Measurements from ENCODE around the gene ATP1B3.
"Not testable (repeated sequence)": the region's sequence is repeated elsewhere in the genome, so short reads cannot be mapped to it uniquely, and the experiment has no call there.

Gene ATP1B3

GRCh38 chr3:141920701-141921100, 44.3 kb downstream of the ATP1B3 start:
- no peak for DNase-seq (ENCODE audit: extremely low read depth, insufficient read length)
- no peak for TF ChIP-seq CTCF (IDR thresholded peaks at IDR 0.05; ENCODE audit: insufficient read depth, low read length, poor library complexity, severe bottlenecking)
- no peaks in the 10 kb centered on the region; the same call in none of the 2 replicates for H3K36me3 ChIP-seq (ENCODE audit: control insufficient read depth, insufficient read depth, low read length)
- no peak overlapping the region for H3K4me3 ChIP-seq (replicated peaks; ENCODE audit: low read depth, low read length)
- no peaks in the 10 kb centered on the region for H3K27me3 ChIP-seq (replicated peaks; ENCODE audit: control insufficient read depth, insufficient read depth, low read length)

GRCh38 chr3:141921316-141921715, 44.9 kb downstream of the ATP1B3 start:
- no peaks in the 10 kb centered on the region; the same call in none of the 2 replicates for H3K36me3 ChIP-seq (ENCODE audit: control insufficient read depth, insufficient read depth, low read length)
- H3K27me3 ChIP-seq (replicated peaks; ENCODE audit: control insufficient read depth, insufficient read depth, low read length): no peaks in the 10 kb centered on the region
- no peak for DNase-seq (ENCODE audit: extremely low read depth, insufficient read length)
- no peak overlapping the region for H3K4me3 ChIP-seq (replicated peaks; ENCODE audit: low read depth, low read length)
- TF ChIP-seq CTCF (IDR thresholded peaks at IDR 0.05; ENCODE audit: insufficient read depth, low read length, poor library complexity, severe bottlenecking): no peak

GRCh38 chr3:141925677-141926076, 49.2 kb downstream of the ATP1B3 start:
- H3K36me3 ChIP-seq (ENCODE audit: control insufficient read depth, insufficient read depth, low read length); H3K27me3 ChIP-seq (replicated peaks; ENCODE audit: control insufficient read depth, insufficient read depth, low read length); DNase-seq (ENCODE audit: extremely low read depth, insufficient read length); H3K4me3 ChIP-seq (replicated peaks; ENCODE audit: low read depth, low read length): not testable (repeated sequence)

- no peak overlapping the region for H3K4me3 ChIP-seq (replicated peaks; ENCODE audit: low read depth, low read length)
- no peaks in the 10 kb centered on the region for H3K27me3 ChIP-seq (replicated peaks; ENCODE audit: control insufficient read depth, insufficient read depth, low read length)
- H3K36me3 ChIP-seq (ENCODE audit: control insufficient read depth, insufficient read depth, low read length): peaks cover 1% of the 10 kb centered on the region
- DNase-seq (ENCODE audit: extremely low read depth, insufficient read length): no peak
- no peak for TF ChIP-seq CTCF (IDR thresholded peaks at IDR 0.05; ENCODE audit: insufficient read depth, low read length, poor library complexity, severe bottlenecking)
These were observed 50.5 kb downstream of the ATP1B3 start for GRCh38 chr3:141926929-141927328.

- TF ChIP-seq CTCF (IDR thresholded peaks at IDR 0.05; ENCODE audit: insufficient read depth, low read length, poor library complexity, severe bottlenecking): no peak
- no peak overlapping the region for H3K4me3 ChIP-seq (replicated peaks; ENCODE audit: low read depth, low read length)
- no peaks in the 10 kb centered on the region for H3K27me3 ChIP-seq (replicated peaks; ENCODE audit: control insufficient read depth, insufficient read depth, low read length)
- peaks cover 1% of the 10 kb centered on the region for H3K36me3 ChIP-seq (ENCODE audit: control insufficient read depth, insufficient read depth, low read length)
- DNase-seq (ENCODE audit: extremely low read depth, insufficient read length): no peak
These were observed 52.3 kb downstream of the ATP1B3 start for GRCh38 chr3:141928631-141929270.

- H3K27me3 ChIP-seq (replicated peaks; ENCODE audit: control insufficient read depth, insufficient read depth, low read length): no peaks in the 10 kb centered on the region
- peaks cover 1% of the 10 kb centered on the region for H3K36me3 ChIP-seq (ENCODE audit: control insufficient read depth, insufficient read depth, low read length)
- no peak overlapping the region for H3K4me3 ChIP-seq (replicated peaks; ENCODE audit: low read depth, low read length)
- no peak for TF ChIP-seq CTCF (IDR thresholded peaks at IDR 0.05; ENCODE audit: insufficient read depth, low read length, poor library complexity, severe bottlenecking)
- no peak for DNase-seq (ENCODE audit: extremely low read depth, insufficient read length)
These were observed 53.0 kb downstream of the ATP1B3 start for GRCh38 chr3:141929341-141929995.

Measured in GM06990 (cell line).